Activated T-cell treated with anti-CD3 and anti-CD28 coated beads, Interleukin-2, amount 50 U/mL, for 72 hours (primary cell): ENCODE measurements around the gene ODF4. TPM values are rescaled to one million over a fixed set of nuclear protein-coding genes. Genes with fewer than 3 reads are reported as not detected.
A peak's percentile ranks its signal among the peaks of the same experiment; 100 is the strongest.

Experiments used
- ATAC-seq, 2 donors: fragments of 150-1000 bp; cut with Tn5 transposase; replicated peaks in 1 of 2; 2 replicates each; pipeline ENCODE4 v1.10.0; 2021; ENCODE audit warnings: moderate library complexity in 2 of 2, mild to moderate bottlenecking in 1 of 2
- DNase-seq, 2 donors: peaks; one replicate each; pipeline ENCODE4 v3.0.0; 2021 to 2022; ENCODE audit warnings: mixed read lengths in 1 of 2
- H3K27ac Mint-ChIP-seq: one replicate; pipeline ENCODE4 v1.8.0; 2022; ENCODE audit warnings: mild to moderate bottlenecking, moderate library complexity, mixed read lengths
- H3K27me3 Mint-ChIP-seq: one replicate; pipeline ENCODE4 v1.8.0; 2022; ENCODE audit warnings: low read depth, mixed read lengths
- H3K36me3 Mint-ChIP-seq, 2 donors: one replicate each; pipeline ENCODE4 v1.8.0; 2022; ENCODE audit warnings: mixed read lengths in 2 of 2, mild to moderate bottlenecking in 1 of 2; ENCODE audit not compliant: insufficient read depth in 2 of 2
- H3K4me1 Mint-ChIP-seq: one replicate; pipeline ENCODE4 v1.8.0; 2022; ENCODE audit warnings: low read depth, mixed read lengths
- H3K4me3 Mint-ChIP-seq, 2 donors: one replicate each; pipeline ENCODE4 v1.8.0; 2022; ENCODE audit warnings: mild to moderate bottlenecking in 2 of 2, mixed read lengths in 2 of 2, moderate library complexity in 2 of 2
- H3K9me3 Mint-ChIP-seq, 2 donors: one replicate each; pipeline ENCODE4 v1.8.0; 2022; ENCODE audit warnings: mixed read lengths in 2 of 2
- total RNA-seq, 2 donors: library from RNA; stranded (reverse); gene quantifications; one replicate each; pipeline ENCODE4 v1.2.3, GENCODE V29; 2022

ODF4 gene
- not detected for total RNA-seq

- no peak for DNase-seq
- Mint-ChIP-seq H3K27me3 (no peaks in the 10 kb centered on the region), H3K4me1 (peaks cover 12% of the 10 kb centered on the region), H3K36me3 (no peaks in the 10 kb centered on the region), H3K27ac (no peak within 1 kb of the TSS), H3K4me3 (peak within 1 kb of the TSS in 1 of 2 donors; percentile 41), H3K9me3 (no peaks in the 10 kb centered on the region)
- ATAC-seq: no peak
Measured at GRCh38 chr17:8339540-8339939, at the start of gene ODF4. ODF4 (plus strand) TSS chr17:8339840; CDS start chr17:8340052, 212 bp downstream.

GRCh38 chr17:8290043-8290442, 49.6 kb upstream of the ODF4 start:
- Mint-ChIP-seq H3K27me3 (no peaks in the 10 kb centered on the region), H3K4me3 (peak overlapping the region; percentile 96 to 97), H3K9me3 (no peaks in the 10 kb centered on the region), H3K4me1 (peaks cover 34% of the 10 kb centered on the region), H3K27ac (no peak overlapping the region), H3K36me3 (peaks cover 0 to 3% of the 10 kb centered on the region in 2 donors)
- DNase-seq (no peak), ATAC-seq (no peak)

DNA sequence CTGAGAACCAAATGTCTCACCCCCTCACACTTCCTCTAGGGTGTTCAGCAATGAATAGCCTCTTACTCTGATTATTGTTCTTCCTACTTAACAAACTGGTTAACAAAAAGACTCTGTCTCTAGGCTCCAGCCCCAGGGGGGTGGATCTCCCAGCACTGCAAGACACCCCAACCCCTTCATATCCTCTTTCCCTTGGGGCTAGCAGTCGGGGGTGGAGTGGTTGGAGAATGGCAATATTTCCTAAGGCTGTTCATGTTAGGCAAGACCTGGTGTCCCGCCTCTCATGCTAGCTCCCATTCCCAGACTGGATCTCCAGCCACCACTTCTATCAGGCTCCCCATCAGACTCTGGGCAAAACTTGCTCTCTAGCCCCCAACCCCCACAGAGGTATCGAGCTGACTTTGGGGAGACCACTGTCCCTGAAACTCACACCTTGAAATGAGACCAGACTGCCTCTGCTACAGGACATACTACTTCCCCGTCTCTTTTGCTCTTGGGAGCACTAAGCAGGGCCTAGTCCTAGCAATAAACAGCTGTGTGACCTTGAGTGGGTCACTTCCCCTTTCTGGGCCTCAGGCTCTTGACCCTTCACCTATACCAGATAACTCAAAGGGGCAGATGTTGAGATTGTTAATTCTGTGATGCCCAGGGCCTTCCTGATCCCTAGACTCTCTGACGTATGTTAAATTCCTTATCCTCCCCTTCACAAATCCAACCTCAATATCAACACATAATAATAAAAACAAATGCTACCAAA, 46.8 kb upstream of the ODF4 start:
- H3K36me3 Mint-ChIP-seq: peaks cover 5 to 6% of the 10 kb centered on the region in 2 donors
- peaks cover 29% of the 10 kb centered on the region for H3K4me1 Mint-ChIP-seq
- H3K27ac Mint-ChIP-seq: peak overlapping the region; percentile 21
- ATAC-seq (no peak), DNase-seq (no peak)
- peaks cover 0 to 2% of the 10 kb centered on the region in 2 donors for H3K9me3 Mint-ChIP-seq
- no peaks in the 10 kb centered on the region for H3K27me3 Mint-ChIP-seq
- no peak overlapping the region for H3K4me3 Mint-ChIP-seq

GRCh38 chr17:8294361-8294760, 45.3 kb upstream of the ODF4 start:
- Mint-ChIP-seq H3K9me3 (peaks cover 0 to 2% of the 10 kb centered on the region in 2 donors), H3K36me3 (peaks cover 3 to 5% of the 10 kb centered on the region in 2 donors), H3K4me1 (peaks cover 23% of the 10 kb centered on the region), H3K27me3 (no peaks in the 10 kb centered on the region), H3K27ac (peak overlapping the region; percentile 58), H3K4me3 (peak overlapping the region; percentile 86 to 93)
- DNase-seq (no peak), ATAC-seq (no peak)

GRCh38 chr17:8294814-8295316, 44.8 kb upstream of the ODF4 start:
- ATAC-seq (no peak), DNase-seq (no peak)
- Mint-ChIP-seq H3K27me3 (no peaks in the 10 kb centered on the region), H3K9me3 (peaks cover 0 to 2% of the 10 kb centered on the region in 2 donors), H3K36me3 (peaks cover 3 to 5% of the 10 kb centered on the region in 2 donors), H3K27ac (peak overlapping the region; percentile 58), H3K4me3 (peak overlapping the region; percentile 86 to 93), H3K4me1 (peaks cover 18% of the 10 kb centered on the region)

- Mint-ChIP-seq H3K4me1 (peaks cover 6% of the 10 kb centered on the region), H3K27ac (no peak overlapping the region)
- no peak for ATAC-seq
Measured at GRCh38 chr17:8300226-8300625, 39.4 kb upstream of the ODF4 start.

GRCh38 chr17:8300627-8301242, 38.9 kb upstream of the ODF4 start:
- H3K27ac Mint-ChIP-seq: no peak overlapping the region
- DNase-seq (peak; percentile 59 to 63), ATAC-seq (peak; percentile 92 to 94)
- peaks cover 0 to 2% of the 10 kb centered on the region in 2 donors for H3K9me3 Mint-ChIP-seq
- peaks cover 1 to 5% of the 10 kb centered on the region in 2 donors for H3K36me3 Mint-ChIP-seq
- no peaks in the 10 kb centered on the region for H3K27me3 Mint-ChIP-seq
- no peak overlapping the region for H3K4me3 Mint-ChIP-seq
- peaks cover 6% of the 10 kb centered on the region for H3K4me1 Mint-ChIP-seq

More at GRCh38 chr17:8300226-8300625, 39.4 kb upstream of the ODF4 start:
- DNase-seq: no peak
- Mint-ChIP-seq H3K4me3 (no peak overlapping the region), H3K9me3 (peaks cover 0 to 2% of the 10 kb centered on the region in 2 donors), H3K36me3 (peaks cover 3 to 5% of the 10 kb centered on the region in 2 donors), H3K27me3 (no peaks in the 10 kb centered on the region)

DNA sequence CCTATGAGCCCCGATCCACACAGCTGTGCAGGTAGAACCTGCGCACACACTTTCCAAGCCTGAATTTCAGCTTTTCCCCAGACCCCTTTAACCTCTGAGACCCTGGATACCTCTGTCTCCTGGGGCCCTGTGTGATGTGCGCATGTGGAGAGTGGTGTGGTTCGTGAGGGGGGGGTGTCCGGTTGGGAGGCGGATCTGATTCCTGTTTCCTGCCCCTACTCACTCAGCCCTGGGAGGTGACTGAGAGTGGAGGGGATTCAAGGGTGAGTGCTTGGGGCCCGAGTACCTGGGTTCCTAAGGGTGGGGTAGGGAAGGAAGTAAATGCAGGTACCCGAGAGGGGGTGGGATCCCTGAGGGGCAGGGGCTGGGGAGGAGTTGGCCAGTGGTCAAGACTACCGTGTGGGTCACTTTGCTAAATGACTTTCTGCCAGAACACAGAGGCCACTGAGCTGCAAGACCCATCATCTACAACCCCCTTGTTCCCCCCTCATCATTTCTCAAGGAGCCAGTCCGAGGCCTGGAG, 29.0 kb upstream of the ODF4 start:
- no peak overlapping the region for H3K4me3 Mint-ChIP-seq
- ATAC-seq (no peak), DNase-seq (no peak)
- no peaks in the 10 kb centered on the region for H3K36me3 Mint-ChIP-seq
- no peaks in the 10 kb centered on the region for H3K4me1 Mint-ChIP-seq
- peaks cover 6% of the 10 kb centered on the region for H3K27me3 Mint-ChIP-seq
- H3K27ac Mint-ChIP-seq: no peak overlapping the region
- no peaks in the 10 kb centered on the region for H3K9me3 Mint-ChIP-seq

DNA sequence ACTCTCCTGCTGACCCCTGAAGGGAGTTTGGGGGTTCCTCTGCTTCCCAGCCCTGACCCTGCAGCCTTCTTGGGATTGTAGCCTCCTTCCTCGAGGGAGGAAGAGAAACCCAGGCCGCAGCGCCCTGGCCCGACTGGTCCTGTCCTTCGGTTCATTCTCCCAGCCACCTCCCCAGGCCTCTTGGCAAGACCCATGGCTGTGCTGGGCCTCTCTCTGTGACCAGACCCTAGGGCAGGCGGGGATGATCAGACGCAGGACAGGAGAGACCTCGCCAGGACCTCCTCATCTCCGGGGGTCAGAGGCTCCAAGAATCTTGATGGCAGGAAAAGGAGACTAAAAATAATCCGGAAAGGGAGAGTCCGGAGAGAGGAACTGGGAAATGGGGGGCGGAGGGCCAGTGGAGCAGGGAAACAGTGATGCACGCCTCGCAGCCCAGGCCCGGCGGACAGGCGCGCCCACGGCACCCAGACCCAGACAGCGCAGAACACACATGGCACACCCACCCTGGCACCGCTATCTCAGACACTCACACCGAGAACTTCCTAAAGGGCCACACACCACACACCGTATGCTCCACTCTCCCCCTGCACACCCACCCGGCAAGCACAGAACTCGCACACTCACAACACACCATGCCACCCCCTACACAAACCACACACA, 28.4 kb upstream of the ODF4 start:
- ATAC-seq: no peak

DNA sequence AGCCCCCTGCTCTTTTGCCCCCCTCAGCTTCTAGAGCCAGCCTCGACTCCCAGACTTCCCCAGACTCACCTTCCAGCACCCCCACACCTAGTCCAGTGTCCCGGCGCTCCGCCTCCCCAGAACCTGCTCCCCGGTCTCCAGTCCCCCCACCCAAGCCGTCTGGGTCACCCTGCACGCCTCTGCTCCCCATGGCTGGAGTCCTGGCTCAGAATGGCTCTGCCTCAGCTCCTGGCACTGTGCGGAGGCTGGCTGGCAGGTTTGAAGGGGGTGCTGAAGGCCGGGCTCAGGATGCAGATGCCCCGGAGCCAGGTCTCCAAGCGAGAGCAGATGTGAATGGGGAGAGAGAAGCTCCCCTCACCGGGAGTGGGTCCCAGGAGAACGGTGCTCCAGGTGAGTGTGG, 27.4 kb upstream of the ODF4 start:
- H3K9me3 Mint-ChIP-seq: no peaks in the 10 kb centered on the region
- no peaks in the 10 kb centered on the region for H3K4me1 Mint-ChIP-seq
- no peak overlapping the region for H3K27ac Mint-ChIP-seq
- DNase-seq: no peak
- no peaks in the 10 kb centered on the region for H3K36me3 Mint-ChIP-seq
- peaks cover 6% of the 10 kb centered on the region for H3K27me3 Mint-ChIP-seq
- no peak overlapping the region for H3K4me3 Mint-ChIP-seq
- no peak for ATAC-seq

More for the DNA sequence above, 28.4 kb upstream of the ODF4 start:
- Mint-ChIP-seq H3K27me3 (peaks cover 6% of the 10 kb centered on the region), H3K27ac (no peak overlapping the region), H3K36me3 (no peaks in the 10 kb centered on the region), H3K9me3 (no peaks in the 10 kb centered on the region), H3K4me1 (no peaks in the 10 kb centered on the region), H3K4me3 (no peak overlapping the region)
- DNase-seq: no peak

GRCh38 chr17:8312726-8313600, 26.7 kb upstream of the ODF4 start:
- H3K27ac Mint-ChIP-seq: no peak overlapping the region
- ATAC-seq: no peak
- DNase-seq: no peak
- H3K27me3 Mint-ChIP-seq: peaks cover 6% of the 10 kb centered on the region
- no peaks in the 10 kb centered on the region for H3K9me3 Mint-ChIP-seq
- no peaks in the 10 kb centered on the region for H3K4me1 Mint-ChIP-seq
- no peak overlapping the region for H3K4me3 Mint-ChIP-seq
- H3K36me3 Mint-ChIP-seq: no peaks in the 10 kb centered on the region
